ENCODE data around the gene LRP1-AS. TPM values are rescaled to one million over a fixed set of nuclear protein-coding genes. Genes with fewer than 3 reads are reported as not detected.

Gene LRP1-AS
- total RNA-seq, 4 donors from 2014 or later, result not detected

- WGBS, result 88% methylated on average over 5 of the region's 18 CpGs
- intact Hi-C loops (cut with DNase I), result no loop called here
- H3K27me3 ChIP-seq, result no peaks in the 10 kb centered on the region
- H3K4me1 ChIP-seq, result peaks cover 5 to 11% (median 9%) of the 10 kb centered on the region in 4 donors
- H3K4me3 ChIP-seq, result no peak overlapping the region
- TF ChIP-seq CTCF (IDR thresholded peaks at IDR 0.05) (no peak), EP300 (IDR thresholded peaks at IDR 0.05) (no peak), POLR2AphosphoS5 (IDR thresholded peaks at IDR 0.05) (no peak), POLR2A (IDR thresholded peaks at IDR 0.05; ENCODE audit: low read depth) (no peak)
- DNase-seq (ENCODE audit: extremely low spot score), result no peak
- H3K9me3 ChIP-seq, result no peaks in the 10 kb centered on the region
- H3K36me3 ChIP-seq, result peaks cover 76 to 100% (median 95%) of the 10 kb centered on the region in 4 donors
- H3K27ac ChIP-seq (replicated peaks in 1 of 4), result no peak overlapping the region
These were observed 46.8 kb upstream of the LRP1-AS start for GRCh38 chr12:57194253-57194652.

GRCh38 chr12:57193706-57194245 lies 46.4 kb upstream of the LRP1-AS start:
- Histone ChIP-seq H3K27me3 (no peaks in the 10 kb centered on the region), H3K9me3 (no peaks in the 10 kb centered on the region), H3K36me3 (peaks cover 72 to 100% (median 95%) of the 10 kb centered on the region in 4 donors), H3K4me3 (no peak overlapping the region), H3K27ac (replicated peaks in 1 of 4) (no peak overlapping the region), H3K4me1 (peaks cover 5 to 11% (median 9%) of the 10 kb centered on the region in 4 donors)
- WGBS, result 86% methylated on average over 14 of the region's 19 CpGs
- TF ChIP-seq POLR2AphosphoS5 (IDR thresholded peaks at IDR 0.05) (no peak), CTCF (IDR thresholded peaks at IDR 0.05) (no peak), EP300 (IDR thresholded peaks at IDR 0.05) (no peak), POLR2A (IDR thresholded peaks at IDR 0.05; ENCODE audit: low read depth) (no peak)
- intact Hi-C loops (cut with DNase I), result no loop called here
- no peak for DNase-seq (ENCODE audit: extremely low spot score)

- peaks cover 5 to 11% (median 9%) of the 10 kb centered on the region in 4 donors for H3K4me1 ChIP-seq
- no peak overlapping the region for H3K4me3 ChIP-seq
- no peak for TF ChIP-seq EP300 (IDR thresholded peaks at IDR 0.05)
- no peak for TF ChIP-seq CTCF (IDR thresholded peaks at IDR 0.05)
- no peak for TF ChIP-seq POLR2A (IDR thresholded peaks at IDR 0.05; ENCODE audit: low read depth)
- no peak for TF ChIP-seq POLR2AphosphoS5 (IDR thresholded peaks at IDR 0.05)
- 92% methylated on average over 4 of the region's 16 CpGs for WGBS
- peaks cover 63 to 100% (median 95%) of the 10 kb centered on the region in 4 donors for H3K36me3 ChIP-seq
- no peaks in the 10 kb centered on the region for H3K27me3 ChIP-seq
- intact Hi-C loops (cut with DNase I), result no loop called here
- DNase-seq (ENCODE audit: extremely low spot score), result no peak
- H3K9me3 ChIP-seq, result no peaks in the 10 kb centered on the region
- H3K27ac ChIP-seq (replicated peaks in 1 of 4), result no peak overlapping the region
These were observed 45.5 kb upstream of the LRP1-AS start for GRCh38 chr12:57192920-57193319.

GRCh38 chr12:57191410-57191809 lies 44.0 kb upstream of the LRP1-AS start:
- no peak for DNase-seq (ENCODE audit: extremely low spot score)
- Histone ChIP-seq H3K27ac (replicated peaks in 1 of 4) (no peak overlapping the region), H3K4me1 (peaks cover 5 to 11% (median 9%) of the 10 kb centered on the region in 4 donors), H3K9me3 (no peaks in the 10 kb centered on the region), H3K27me3 (no peaks in the 10 kb centered on the region), H3K4me3 (no peak overlapping the region), H3K36me3 (peaks cover 58 to 100% (median 95%) of the 10 kb centered on the region in 4 donors)
- WGBS, result 89% methylated on average over 3 of the region's 11 CpGs
- intact Hi-C loops (cut with DNase I), result no loop called here
- TF ChIP-seq POLR2A (IDR thresholded peaks at IDR 0.05; ENCODE audit: low read depth) (no peak), EP300 (IDR thresholded peaks at IDR 0.05) (no peak), POLR2AphosphoS5 (IDR thresholded peaks at IDR 0.05) (no peak), CTCF (IDR thresholded peaks at IDR 0.05) (no peak)

- 97% methylated on average over 6 of the region's 23 CpGs for WGBS
- no peaks in the 10 kb centered on the region for H3K27me3 ChIP-seq
- no peak for DNase-seq (ENCODE audit: extremely low spot score)
- no peak overlapping the region for H3K27ac ChIP-seq (replicated peaks in 1 of 4)
- H3K4me3 ChIP-seq, result no peak overlapping the region
- peaks cover 58 to 100% (median 95%) of the 10 kb centered on the region in 4 donors for H3K36me3 ChIP-seq
- H3K4me1 ChIP-seq, result peaks cover 5 to 11% (median 9%) of the 10 kb centered on the region in 4 donors
- H3K9me3 ChIP-seq, result no peaks in the 10 kb centered on the region
- TF ChIP-seq CTCF (IDR thresholded peaks at IDR 0.05) (no peak), POLR2A (IDR thresholded peaks at IDR 0.05; ENCODE audit: low read depth) (no peak)
- intact Hi-C loops (cut with DNase I), result no loop called here
These were observed 43.4 kb upstream of the LRP1-AS start for GRCh38 chr12:57190821-57191220.
